NCI-H510A treated with DMSO at 0.1 percent for 48 hours (cell line): ENCODE data around the gene RDH13.
A peak's percentile ranks its signal among the peaks of the same experiment; 100 is the strongest.
"Not testable (repeated sequence)": the region's sequence is repeated elsewhere in the genome, so short reads cannot be mapped to it uniquely, and the experiment has no call there.

Experiments
- DNase-seq: peaks from one replicate; lab custom pipeline; 2025; lab: John Stamatoyannopoulos, UW

Gene RDH13, protein sequence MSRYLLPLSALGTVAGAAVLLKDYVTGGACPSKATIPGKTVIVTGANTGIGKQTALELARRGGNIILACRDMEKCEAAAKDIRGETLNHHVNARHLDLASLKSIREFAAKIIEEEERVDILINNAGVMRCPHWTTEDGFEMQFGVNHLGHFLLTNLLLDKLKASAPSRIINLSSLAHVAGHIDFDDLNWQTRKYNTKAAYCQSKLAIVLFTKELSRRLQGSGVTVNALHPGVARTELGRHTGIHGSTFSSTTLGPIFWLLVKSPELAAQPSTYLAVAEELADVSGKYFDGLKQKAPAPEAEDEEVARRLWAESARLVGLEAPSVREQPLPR

DNA sequence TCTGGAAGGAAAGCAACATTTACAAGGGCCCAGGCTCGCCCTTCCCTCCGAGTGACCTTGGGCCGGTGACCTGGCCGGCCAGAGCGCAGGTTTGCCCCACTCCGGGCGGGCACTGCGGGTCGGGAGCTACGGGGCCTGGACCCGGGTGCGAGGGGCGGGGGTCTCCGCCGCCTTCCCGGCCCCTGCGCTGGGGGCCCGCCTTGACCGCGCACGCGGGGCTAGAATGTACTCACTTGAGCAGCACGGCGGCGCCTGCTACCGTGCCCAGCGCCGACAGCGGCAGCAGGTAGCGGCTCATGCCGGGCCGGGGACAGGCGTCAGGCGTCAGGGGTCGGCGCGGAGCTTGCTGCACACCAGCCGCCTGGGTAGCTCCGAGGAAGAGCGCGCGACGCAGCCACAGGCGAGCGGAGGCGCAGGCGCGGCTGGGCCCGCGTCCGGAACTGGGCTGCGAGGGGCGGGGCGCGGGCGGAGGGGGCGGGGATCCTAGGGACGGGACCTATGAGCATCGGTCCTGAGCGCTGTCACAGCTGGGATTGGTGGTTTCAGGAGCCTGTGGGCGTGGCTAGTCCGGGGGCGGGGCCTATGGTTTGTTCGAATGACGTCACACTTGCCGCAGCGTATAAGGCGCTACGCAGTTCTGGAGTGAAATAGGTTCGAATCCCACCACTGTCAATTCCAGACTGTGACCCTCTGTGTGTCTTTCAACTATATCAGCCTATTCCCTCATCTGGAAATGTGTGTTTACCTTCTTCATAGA lies at the start of gene RDH13:
RDH13 (minus strand) TSS at position 414 of the 757 bp plus-strand sequence; CDS start at position 298, 116 bp downstream.
- peak; percentile 21 for DNase-seq

DNA sequence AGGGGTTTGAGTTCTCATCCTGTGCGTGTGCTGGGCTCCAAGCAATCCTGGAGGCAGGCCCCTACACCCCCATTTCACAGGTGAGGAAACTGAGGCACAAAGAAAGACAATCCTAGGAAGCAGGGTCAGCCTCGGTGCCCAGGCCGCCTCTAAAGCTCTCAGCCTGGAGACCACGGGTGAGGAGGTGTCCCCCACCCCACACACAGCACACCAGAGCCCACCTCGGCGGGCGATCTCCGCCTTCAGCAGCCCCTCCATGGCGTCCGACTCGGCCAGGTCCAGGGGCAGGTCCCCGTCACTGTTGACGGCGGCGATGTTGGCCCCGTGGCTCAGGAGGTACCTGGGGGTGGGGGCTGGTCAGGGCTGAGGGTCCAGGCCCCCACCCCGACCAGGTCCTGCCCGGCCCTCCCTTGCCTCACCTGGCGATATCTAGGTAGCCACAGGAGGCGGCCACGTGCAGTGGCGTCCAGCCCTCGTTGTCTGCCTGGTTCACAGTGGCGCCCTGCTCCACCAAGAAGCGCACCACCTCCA lies 49.4 kb upstream of the RDH13 start:
- no peak for DNase-seq

DNA sequence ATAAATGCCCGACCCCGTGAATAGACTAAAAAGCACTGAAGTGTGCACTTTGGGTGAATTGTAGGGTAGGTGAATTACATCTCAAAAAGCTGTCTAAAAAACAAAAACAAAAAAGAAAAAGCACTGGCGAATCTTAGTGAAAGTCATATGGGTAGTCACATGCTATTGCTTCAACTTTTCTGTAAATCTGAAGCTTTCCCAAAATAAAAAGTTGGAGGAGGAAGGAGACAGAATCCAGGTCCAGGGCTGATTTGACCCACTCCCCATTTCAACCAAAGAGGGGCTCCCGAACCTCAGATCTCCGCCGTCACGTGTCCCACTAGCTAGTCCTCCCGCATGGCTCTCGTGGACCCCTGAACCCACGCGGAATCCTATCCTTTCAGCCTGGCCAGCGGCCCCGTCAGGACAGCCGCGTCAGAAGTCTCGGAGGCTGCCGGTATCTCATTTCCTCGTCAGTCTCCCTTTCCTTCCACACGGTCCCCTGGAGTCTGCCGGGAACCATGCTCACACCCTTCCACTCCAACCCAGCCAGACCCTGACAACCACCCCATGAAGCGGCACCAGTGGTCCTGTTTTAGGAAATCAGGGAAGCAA lies 48.4 kb upstream of the RDH13 start:
- no peak for DNase-seq

DNA sequence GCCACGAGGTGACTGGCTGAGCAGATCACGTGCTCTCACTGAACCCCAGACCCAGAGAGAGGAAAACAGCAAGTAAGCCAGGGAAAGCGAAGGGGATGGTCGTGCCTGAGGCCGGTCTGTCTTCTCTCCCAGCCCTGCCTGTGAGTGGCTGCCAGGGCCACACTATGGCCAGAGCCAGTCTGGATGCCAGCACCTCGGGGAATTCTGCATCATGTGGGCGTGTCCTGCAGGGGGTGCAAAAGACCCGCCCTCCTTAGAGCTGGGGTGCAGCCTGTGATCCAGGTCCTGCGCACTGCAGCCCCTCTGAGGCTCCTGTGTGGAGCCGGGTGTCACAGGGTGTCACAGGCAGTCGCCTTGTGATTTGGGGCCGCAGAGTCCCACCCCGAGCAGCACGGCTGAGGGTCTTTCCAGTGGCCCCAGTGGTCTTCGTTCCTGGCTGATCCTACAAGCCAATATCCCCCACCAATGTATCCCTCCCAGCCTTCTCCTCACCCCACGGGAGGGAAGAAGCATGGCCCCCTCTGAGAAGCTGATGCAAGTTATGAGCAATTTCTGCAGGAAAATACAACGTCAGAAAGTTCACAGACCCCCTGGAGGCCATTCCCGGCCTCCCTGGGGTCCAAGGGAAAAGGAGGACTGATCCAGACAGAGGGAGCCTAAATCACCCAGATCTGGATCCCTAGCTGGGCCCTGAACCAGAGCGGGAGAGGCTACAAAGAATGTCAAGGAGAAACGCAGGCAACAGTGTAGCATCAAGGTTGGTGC lies 46.8 kb upstream of the RDH13 start:
- DNase-seq: no peak

DNA sequence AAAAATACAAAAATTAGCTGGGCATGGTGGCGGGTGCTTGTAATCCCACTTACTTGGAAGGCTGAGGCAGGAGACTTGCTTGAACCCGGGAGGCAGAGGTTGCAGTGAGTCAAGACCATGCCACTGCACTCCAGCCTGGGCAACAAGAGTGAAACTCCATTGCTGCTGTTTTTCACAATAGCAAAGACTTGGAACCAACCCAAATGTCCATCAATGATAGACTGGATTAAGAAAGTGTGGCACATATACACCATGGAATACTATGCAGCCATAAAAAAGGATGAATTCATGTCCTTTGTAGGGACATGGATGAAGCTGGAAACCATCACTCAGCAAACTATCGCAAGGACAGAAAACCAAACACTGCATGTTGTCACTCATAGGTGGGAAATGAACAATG lies 44.3 kb upstream of the RDH13 start:
- DNase-seq: not testable (repeated sequence)

DNA sequence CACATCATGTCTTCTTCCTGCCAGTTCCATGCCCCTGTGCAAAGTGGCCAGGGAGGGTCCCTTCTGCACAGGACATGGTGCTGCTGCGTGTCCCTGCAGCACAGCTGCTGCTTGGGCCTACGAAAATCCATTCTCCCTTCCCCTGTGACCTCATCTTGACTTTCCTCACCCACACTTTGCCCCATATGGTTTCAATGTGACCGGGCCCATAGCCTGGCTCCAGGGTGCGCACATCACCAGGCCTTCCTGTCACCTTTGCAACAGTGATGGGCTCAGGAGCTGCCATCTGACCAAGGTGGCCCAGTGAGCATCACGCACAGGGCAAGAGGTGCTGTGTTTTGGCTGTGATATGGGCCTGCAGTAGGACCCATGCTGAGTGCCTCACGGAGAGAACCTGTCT lies 43.6 kb upstream of the RDH13 start:
- DNase-seq: no peak

DNA sequence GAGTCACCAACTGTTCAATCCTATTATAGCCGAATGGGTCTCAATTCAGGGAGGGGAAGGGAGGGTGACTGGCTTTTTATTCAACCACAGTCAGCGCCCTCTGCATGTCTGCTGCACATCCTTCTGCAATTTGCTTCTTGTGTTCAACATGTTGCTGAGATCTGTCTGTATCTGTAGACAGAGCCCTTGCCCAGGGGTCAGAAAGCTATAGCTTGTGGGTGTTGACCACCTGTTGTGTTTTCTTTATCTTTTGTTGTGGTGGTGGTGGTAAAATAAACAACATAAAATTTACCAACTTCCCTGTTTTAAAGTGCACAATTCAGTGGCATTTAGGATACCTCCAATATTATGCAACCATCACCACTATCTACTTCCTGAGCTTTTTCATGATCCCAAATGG lies 42.3 kb upstream of the RDH13 start:
- DNase-seq: no peak

DNA sequence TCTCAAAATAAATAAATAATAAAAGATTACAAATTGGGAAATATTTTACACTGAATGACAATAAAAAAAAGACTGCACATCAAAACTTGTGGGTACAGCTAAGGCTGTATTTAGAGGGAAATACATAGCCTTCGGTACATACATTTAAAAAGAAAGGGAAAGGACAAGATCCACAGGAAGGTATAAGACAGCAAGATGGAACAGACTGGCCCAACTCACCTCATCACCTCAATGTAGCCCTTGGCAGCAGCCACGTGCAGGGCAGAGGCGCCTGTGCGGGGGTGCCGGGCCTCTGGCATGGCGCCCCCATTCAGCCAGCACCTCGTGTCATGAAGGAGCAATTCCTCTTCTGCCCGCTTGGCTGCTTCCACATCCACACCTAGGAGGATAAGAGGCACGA lies 40.2 kb upstream of the RDH13 start:
- DNase-seq: no peak

DNA sequence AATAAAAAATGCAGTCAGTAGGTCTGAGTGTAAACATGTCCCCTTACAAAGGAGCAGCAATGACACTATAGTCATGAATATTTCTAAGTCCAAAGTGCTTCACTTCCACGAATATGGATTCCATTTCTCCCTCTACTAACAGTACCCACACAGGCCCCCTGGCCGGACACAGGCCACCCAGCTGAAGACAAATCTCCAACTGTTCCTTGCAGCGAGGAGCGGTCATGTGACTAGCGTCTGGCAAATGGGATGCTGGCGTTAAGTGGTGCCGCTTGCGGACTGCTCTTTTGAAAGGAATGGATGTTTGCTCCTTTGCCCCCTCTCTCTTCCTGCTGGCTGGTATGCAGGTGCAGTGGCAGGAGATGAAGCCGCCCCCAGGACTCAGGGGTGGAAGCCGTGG lies 38.3 kb upstream of the RDH13 start:
- no peak for DNase-seq

DNA sequence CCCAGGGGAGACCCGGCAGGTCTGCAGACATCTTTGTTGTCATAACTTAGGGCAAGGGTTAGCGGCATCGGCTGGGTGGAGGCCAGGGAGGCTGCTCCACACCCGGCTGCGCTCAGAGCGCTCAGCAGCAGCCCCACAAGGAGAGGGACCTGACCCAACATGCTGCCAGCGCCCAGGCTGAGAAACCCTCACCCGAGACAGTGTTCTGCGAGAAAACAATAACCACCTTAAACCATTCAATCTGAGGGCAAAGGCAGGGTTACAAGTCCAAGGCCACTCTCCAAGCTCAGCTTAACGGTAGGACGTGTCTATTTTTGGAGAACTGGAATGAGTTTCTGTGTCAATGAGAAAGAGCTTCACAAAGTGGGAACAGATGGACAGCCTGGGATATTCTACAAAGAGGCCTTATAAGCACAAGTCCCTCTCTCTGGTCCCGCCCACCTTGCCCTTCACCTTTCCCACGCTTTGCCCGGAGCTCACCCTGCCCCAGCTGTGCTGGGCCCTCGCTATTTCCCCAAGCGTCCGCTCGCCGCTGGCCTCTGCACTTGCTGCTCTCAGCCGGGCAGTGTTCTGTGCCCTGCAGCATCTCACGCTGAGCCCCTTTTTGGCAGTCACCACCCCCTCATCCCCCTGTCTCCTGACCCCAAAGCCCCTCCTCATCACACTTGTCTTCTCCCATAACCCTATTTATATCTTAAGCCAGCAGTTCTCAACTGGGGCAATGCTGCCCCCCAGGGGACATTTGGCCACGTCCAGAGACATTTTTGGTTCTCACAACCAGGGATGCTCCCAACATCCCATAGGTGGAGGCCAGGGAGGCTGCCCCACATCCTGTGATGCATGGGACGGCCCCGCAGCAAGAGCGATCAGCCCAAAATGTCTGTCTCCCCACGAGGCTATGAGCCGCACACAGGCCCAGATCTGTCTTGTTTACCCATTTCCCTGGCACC lies 36.9 kb upstream of the RDH13 start:
- DNase-seq: no peak

DNA sequence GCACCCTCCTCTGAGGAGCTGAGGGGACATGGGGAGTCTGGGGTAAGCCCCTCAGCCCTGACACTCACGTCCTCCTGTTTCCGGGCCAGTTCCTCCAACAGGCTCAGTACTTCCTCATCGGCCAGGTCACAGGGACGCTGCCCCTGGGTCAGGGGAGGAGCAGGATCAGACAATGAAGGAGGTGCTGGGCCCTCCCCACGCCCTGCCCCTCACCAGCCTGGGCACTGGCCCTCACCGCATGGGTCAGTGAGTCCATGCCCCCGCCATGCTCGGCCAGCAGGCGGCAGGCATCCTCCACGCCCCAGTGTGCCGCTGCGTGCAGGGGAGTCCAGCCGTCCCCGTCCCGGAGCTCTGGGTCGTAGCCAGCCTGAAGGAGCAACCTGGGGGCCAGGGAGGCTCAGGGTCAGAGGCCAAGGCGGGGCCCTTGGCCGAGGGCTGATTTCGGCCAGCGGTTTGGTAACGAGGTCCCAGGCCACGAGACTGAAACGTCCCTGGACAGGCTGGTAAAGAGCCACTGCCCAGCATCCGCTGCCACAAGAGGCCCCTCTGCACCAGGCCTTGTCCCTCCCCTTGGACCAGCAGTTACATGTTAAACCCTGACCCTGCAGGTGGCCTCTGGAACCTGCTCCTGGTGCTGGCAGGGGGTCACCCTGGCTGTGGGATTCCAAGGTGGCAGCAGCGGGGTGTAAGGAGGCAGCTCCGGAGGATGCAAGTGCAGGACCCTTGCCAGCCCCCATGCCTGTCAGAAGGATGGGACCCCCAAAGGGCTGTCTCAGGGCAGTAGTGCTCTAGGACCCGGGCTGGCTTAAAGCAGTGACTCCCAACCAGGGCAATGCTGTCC lies 36.0 kb upstream of the RDH13 start:
- DNase-seq: no peak

DNA sequence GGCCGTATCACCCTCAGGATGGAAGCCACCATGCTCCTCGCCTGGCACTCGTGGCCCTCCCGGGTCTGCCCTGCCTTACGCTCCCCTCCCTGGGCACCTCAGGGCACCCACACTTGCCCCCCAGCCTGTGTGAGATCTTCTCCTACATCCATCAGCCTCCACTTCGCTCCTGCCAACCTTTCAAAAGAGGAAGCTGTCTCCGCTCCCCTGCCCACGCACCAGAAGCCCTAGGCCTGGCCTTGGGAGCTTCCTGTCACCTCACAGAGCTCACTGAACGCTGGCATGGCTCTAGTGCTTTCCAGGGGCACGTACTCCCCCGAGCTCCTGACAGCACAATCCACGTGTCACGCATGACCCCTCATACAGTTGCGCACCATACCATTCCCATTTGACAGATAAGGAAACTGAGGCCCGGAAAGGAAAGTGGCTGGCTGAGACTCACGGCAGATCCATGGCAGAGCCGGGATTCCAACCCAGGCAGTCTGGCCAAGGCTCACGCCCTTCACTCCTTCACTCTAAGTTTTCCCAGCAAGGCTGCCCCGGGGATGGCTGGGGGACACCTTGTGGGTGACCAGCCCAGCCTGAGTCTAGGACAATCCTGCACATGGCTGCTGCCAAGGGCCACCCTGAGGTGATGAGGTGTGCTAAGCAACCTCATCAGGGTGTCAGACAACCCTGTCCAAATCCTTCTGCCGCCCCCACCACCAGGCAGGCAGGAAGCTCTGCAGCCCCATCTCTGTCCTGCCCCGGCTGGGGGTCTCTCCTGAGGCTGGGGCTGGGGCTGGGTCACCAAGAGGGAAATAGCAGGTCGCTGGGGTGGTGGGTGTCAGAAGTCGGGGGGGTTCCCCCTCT lies 35.1 kb upstream of the RDH13 start:
- DNase-seq: no peak

DNA sequence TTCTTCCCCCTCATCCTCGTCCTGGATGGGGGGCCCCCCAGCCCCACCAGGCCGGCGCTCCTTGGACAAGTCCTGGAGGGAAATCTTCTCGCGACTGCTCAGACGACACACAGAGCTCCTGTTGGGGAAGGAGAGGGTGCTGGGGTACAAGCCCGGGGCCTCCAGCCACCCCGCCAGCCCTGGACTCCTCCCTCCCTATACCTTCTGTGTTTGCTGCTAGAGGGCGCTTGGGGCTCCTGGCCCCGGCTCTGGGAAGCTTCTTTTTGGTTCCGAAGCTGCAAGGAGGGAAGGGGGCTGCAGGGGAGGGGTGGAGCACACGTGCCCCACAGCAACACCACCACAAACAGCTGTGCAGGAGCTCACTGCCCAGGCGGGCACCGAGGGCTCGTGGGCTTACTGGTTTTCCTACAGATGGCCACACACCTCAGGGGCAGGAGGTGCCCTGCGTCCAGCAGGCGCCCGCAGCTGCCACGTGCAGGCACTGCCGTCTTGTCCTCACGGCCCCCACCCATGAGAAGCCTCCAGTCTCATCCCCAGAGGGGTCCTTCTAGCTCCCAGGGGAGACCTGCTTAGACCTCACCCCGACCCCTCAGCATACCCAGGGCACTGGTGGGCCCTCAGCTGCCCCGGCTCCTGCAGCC lies 33.2 kb upstream of the RDH13 start:
- DNase-seq: no peak

DNA sequence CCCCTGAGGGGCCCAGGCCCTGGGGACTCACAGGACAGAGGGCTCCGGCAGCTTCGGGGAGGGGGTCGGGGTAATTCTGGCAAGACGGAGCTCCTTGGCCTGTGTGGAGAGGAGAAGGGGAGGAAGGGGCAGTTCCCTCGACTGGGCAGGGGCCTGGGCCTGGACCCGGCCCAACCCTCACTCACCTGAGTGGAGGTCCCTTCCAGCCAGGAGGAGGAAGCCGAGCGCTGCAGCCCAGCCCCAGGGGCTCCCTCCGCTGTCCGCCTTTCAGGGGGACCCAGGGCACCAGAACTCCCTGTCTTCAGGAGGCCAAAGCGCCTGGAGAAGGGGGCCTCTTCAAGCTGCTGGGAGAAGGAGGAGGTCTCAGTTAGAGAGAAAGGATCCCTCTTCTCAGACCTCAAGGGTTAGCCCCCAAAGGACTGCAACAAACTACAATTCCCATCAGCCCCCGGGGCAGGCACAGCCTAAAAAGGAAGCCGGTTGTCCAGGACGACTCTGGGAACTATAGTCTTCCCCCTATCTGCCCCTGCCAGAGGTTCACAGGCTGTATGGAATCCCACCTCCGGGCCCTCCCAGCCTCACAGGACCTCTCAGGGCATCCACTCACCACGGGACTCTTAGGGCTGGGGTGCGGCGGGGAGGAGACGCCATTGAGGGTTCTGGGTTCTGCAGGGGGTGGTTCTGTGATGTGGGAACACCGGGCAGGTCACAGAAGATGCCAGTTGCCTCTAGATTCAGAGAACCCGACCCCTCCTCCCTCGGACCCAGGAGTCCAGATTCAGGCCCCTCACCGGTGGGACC lies 32.5 kb upstream of the RDH13 start:
- no peak for DNase-seq

DNA sequence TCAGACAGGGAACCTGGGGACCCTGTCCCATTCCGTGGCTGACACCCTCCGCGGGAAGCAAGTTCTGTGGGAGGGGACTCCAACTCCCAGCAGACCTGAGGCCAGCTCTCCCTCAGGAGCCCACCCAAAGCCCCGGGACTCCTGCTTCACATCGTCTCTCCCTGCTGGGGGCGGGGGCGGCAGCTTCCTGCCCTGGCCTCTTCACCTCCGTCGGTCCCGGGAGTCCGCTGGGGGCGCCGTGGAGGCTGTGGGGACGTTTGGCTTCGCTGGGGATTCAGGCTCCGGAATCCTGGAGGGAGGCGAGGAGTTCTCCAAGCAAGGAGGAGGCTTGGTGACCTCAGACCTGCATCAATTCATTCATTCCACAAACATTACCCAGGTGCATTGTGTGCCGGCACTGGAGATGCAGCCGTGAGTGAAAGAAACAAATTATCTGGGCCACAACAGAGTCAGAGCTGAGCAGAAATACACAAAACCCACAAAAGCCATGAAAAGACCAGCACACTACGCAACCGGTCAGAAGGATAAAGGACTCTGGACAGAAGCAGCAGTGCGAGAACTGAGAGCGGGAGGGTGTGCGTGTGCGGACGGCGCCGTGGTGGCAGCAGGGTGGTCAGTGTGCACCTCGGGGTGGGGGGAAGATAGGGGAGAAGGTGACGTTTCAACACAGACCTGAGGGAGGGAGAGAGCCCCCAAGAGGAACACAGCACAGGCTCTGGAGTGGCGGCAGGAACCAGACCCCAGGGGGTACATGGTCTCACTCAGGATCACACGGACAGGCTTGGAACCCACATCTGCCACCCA lies 31.7 kb upstream of the RDH13 start:
- DNase-seq: no peak

DNA sequence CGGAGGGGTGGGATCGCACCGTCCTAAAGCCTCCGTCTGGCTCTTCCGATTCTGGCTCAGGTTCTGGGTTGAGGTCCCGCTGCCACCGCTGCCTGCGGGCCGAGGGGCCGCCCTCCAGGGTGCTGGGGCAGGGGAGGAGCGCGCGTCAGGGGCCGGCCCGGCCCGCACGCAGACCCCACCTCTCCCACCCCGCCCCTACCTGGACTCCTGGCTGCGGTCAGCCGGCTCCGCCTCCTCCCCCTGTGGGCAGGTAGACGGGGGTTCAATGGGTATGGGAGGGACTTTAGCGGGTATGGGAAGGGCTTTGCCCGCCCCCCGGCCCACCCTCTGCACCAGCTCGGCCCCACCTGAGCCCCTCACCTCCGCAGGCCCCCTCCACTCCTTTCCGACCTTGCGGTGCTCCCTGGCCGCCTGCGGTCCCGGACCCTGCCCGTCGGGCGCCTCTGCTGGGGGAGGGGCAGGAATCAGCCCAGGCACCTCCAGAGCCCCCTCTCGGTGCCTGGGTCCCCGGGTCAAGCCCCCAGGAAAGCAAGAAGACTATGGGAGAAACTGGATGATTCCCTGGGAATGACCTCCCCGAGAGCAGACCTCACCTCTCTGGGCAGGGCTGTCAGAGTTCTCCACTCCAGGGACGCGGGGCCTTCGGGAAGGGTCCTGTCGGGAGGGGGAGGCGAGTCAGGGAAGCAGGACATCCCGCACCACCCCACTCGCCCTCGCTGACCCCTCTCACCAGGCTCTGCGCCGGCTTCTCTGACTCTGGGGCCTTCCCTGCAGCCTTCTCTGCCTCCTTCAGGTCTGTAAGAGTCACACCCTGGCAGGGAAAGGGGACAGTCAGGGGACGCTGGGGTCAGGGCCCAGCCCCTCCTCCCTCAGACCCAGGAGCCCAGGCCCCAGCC lies 29.7 kb upstream of the RDH13 start:
- DNase-seq: no peak
